ENCODE measurements around the gene HOXC11.

HOXC11 gene

GRCh38 chr12:53963434-53964314 is 9.3 kb upstream of the HOXC11 start:
- FAIRE-seq (no peak), DNase-seq (ENCODE audit: insufficient read length) (no peak)
- TF ChIP-seq POLR2A (IDR thresholded peaks at IDR 0.05; ENCODE audit: low read depth, low read length) (no peak), TAF1 (IDR thresholded peaks at IDR 0.05; ENCODE audit: borderline replicate concordance, low read depth, low read length) (no peak), POLR2AphosphoS5 (IDR thresholded peaks at IDR 0.05; ENCODE audit: low read depth, low read length) (no peak)

DNA sequence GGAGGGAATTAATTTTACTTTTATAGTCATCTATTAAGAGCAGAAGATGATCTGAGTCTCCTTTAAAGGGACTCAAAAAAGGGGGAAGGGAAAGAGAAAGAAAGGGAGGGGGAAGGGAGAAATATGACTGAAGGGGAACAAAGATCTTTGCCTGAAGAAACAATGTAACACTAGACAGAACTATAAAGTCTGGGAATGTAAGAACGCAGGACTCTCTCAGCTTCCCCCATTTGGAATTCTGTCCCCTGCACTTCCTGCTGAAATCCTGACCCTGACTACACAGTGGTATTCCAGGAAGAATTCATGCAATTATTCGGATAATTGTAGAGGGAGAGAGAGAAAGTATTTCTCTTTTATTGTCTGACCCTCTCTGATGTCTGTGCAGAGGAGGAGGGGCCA is 8.6 kb upstream of the HOXC11 start:
- FAIRE-seq (no peak), DNase-seq (ENCODE audit: insufficient read length) (no peak)
- TF ChIP-seq TAF1 (IDR thresholded peaks at IDR 0.05; ENCODE audit: borderline replicate concordance, low read depth, low read length) = no peak
- no peak for TF ChIP-seq POLR2A (IDR thresholded peaks at IDR 0.05; ENCODE audit: low read depth, low read length)
- no peak for TF ChIP-seq POLR2AphosphoS5 (IDR thresholded peaks at IDR 0.05; ENCODE audit: low read depth, low read length)

- DNase-seq (ENCODE audit: insufficient read length) (no peak), FAIRE-seq (no peak)
- no peak for TF ChIP-seq POLR2A (IDR thresholded peaks at IDR 0.05; ENCODE audit: low read depth, low read length)
- TF ChIP-seq POLR2AphosphoS5 (IDR thresholded peaks at IDR 0.05; ENCODE audit: low read depth, low read length) = no peak
Measured at GRCh38 chr12:53965281-53966084, 7.4 kb upstream of the HOXC11 start.

DNA sequence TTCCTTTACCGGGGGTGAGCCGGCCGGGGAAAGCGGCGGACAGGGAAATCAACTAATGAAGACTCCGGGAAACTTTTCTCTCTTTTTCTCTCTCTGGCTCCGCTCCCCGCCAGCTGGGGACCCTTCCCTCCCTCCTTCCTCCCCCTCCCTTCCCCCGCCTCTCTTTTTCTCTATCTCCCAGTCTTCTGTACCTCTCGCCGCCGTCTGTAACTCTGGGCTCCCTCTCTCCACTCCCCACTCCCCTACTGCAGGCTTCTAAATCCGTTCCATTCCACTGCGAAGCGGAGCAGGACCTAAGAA is 6.9 kb upstream of the HOXC11 start:
- TF ChIP-seq POLR2AphosphoS5 (IDR thresholded peaks at IDR 0.05; ENCODE audit: low read depth, low read length) (no peak), POLR2A (IDR thresholded peaks at IDR 0.05; ENCODE audit: low read depth, low read length) (no peak), TAF1 (IDR thresholded peaks at IDR 0.05; ENCODE audit: borderline replicate concordance, low read depth, low read length) (no peak)
- FAIRE-seq (no peak), DNase-seq (ENCODE audit: insufficient read length) (no peak)

- TF ChIP-seq POLR2A (IDR thresholded peaks at IDR 0.05; ENCODE audit: low read depth, low read length) (no peak), TAF1 (IDR thresholded peaks at IDR 0.05; ENCODE audit: borderline replicate concordance, low read depth, low read length) (no peak), POLR2AphosphoS5 (IDR thresholded peaks at IDR 0.05; ENCODE audit: low read depth, low read length) (no peak)
- DNase-seq (ENCODE audit: insufficient read length) (no peak), FAIRE-seq (no peak)
Measured at GRCh38 chr12:53966385-53967133, 6.4 kb upstream of the HOXC11 start.

- TF ChIP-seq POLR2A (IDR thresholded peaks at IDR 0.05; ENCODE audit: low read depth, low read length) (no peak), TAF1 (IDR thresholded peaks at IDR 0.05; ENCODE audit: borderline replicate concordance, low read depth, low read length) (no peak), POLR2AphosphoS5 (IDR thresholded peaks at IDR 0.05; ENCODE audit: low read depth, low read length) (no peak)
- no peak for FAIRE-seq
- DNase-seq (ENCODE audit: insufficient read length) = no peak
Measured at GRCh38 chr12:53967421-53967925, 5.5 kb upstream of the HOXC11 start.

- no peak for TF ChIP-seq TAF1 (IDR thresholded peaks at IDR 0.05; ENCODE audit: borderline replicate concordance, low read depth, low read length)
- no peak for TF ChIP-seq POLR2AphosphoS5 (IDR thresholded peaks at IDR 0.05; ENCODE audit: low read depth, low read length)
- TF ChIP-seq POLR2A (IDR thresholded peaks at IDR 0.05; ENCODE audit: low read depth, low read length) = no peak
- FAIRE-seq (no peak), DNase-seq (ENCODE audit: insufficient read length) (no peak)
Measured at GRCh38 chr12:53968214-53969127, 4.5 kb upstream of the HOXC11 start.

- TF ChIP-seq POLR2A (IDR thresholded peaks at IDR 0.05; ENCODE audit: low read depth, low read length) (no peak), POLR2AphosphoS5 (IDR thresholded peaks at IDR 0.05; ENCODE audit: low read depth, low read length) (no peak), TAF1 (IDR thresholded peaks at IDR 0.05; ENCODE audit: borderline replicate concordance, low read depth, low read length) (no peak)
- DNase-seq (ENCODE audit: insufficient read length) (no peak), FAIRE-seq (no peak)
Measured at GRCh38 chr12:53969588-53970259, 3.2 kb upstream of the HOXC11 start.

GRCh38 chr12:53970451-53970850 is 2.5 kb upstream of the HOXC11 start:
- no peak for TF ChIP-seq POLR2AphosphoS5 (IDR thresholded peaks at IDR 0.05; ENCODE audit: low read depth, low read length)
- TF ChIP-seq POLR2A (IDR thresholded peaks at IDR 0.05; ENCODE audit: low read depth, low read length) = no peak
- no peak for TF ChIP-seq TAF1 (IDR thresholded peaks at IDR 0.05; ENCODE audit: borderline replicate concordance, low read depth, low read length)
- FAIRE-seq = no peak
- DNase-seq (ENCODE audit: insufficient read length) = no peak

- DNase-seq (ENCODE audit: insufficient read length) (no peak), FAIRE-seq (no peak)
- TF ChIP-seq TAF1 (IDR thresholded peaks at IDR 0.05; ENCODE audit: borderline replicate concordance, low read depth, low read length) (no peak), POLR2AphosphoS5 (IDR thresholded peaks at IDR 0.05; ENCODE audit: low read depth, low read length) (no peak), POLR2A (IDR thresholded peaks at IDR 0.05; ENCODE audit: low read depth, low read length) (no peak)
Measured at GRCh38 chr12:53971129-53971528, 1.8 kb upstream of the HOXC11 start.

All from GM12892 (cell line).